Naive B cell (primary cell): ENCODE results near the gene NAXD. TPM values are rescaled to one million over a fixed set of nuclear protein-coding genes. Genes with fewer than 3 reads are reported as not detected.
A peak's percentile ranks its signal among the peaks of the same experiment; 100 is the strongest.

ENCODE experiments used
- ATAC-seq, 2 donors: fragments of 150-1000 bp; cut with Tn5 transposase; 2 replicates each; pipeline ENCODE4 v1.10.0; 2021; ENCODE audit warnings: low read depth in 2 of 2, mild to moderate bottlenecking in 2 of 2, moderate library complexity in 2 of 2
- DNase-seq: peaks from one replicate; pipeline ENCODE4 v3.0.0; 2022
- H3K27ac Mint-ChIP-seq, 6 donors: one replicate each; pipeline ENCODE4 v1.8.0; 2020 to 2022; ENCODE audit warnings: mild to moderate bottlenecking in 6 of 6, mixed read lengths in 6 of 6, moderate library complexity in 5 of 6, inconsistent platforms in 2 of 6
- H3K27me3 Mint-ChIP-seq, 3 donors: one replicate each; pipeline ENCODE4 v1.8.0; 2021 to 2022; ENCODE audit warnings: mixed read lengths in 3 of 3, mild to moderate bottlenecking in 1 of 3
- H3K36me3 Mint-ChIP-seq, 2 donors: one replicate each; pipeline ENCODE4 v1.8.0; 2020 to 2022; ENCODE audit warnings: mixed read lengths in 2 of 2, inconsistent platforms in 1 of 2, mild to moderate bottlenecking in 1 of 2
- H3K4me1 Mint-ChIP-seq, 3 donors: one replicate each; pipeline ENCODE4 v1.8.0; 2020 to 2022; ENCODE audit warnings: mixed read lengths in 3 of 3, inconsistent platforms in 1 of 3, mild to moderate bottlenecking in 1 of 3, moderate library complexity in 1 of 3
- H3K4me3 Mint-ChIP-seq, 8 donors: one replicate each; pipeline ENCODE4 v1.8.0; 2020 to 2022; ENCODE audit warnings: mild to moderate bottlenecking in 8 of 8, mixed read lengths in 8 of 8, moderate library complexity in 8 of 8, inconsistent platforms in 2 of 8
- H3K9me3 Mint-ChIP-seq, 7 donors: one replicate each; pipeline ENCODE4 v1.8.0; 2020 to 2022; ENCODE audit warnings: mixed read lengths in 7 of 7, mild to moderate bottlenecking in 5 of 7, inconsistent platforms in 2 of 7, moderate library complexity in 1 of 7
- polyA plus RNA-seq, 6 donors: library from polyadenylated mRNA; unstranded; fragments of 300-500 nt; fragmentation: Illumina TruSeq; gene quantifications; one replicate each; pipeline ENCODE4 v1.2.3, GENCODE V29; 2021; ENCODE audit warnings: low read depth in 6 of 6

NAXD gene
- polyA plus RNA-seq, 6 donors from 2014 or later, result 10.8 to 23.1 (median 15.4) TPM

DNA sequence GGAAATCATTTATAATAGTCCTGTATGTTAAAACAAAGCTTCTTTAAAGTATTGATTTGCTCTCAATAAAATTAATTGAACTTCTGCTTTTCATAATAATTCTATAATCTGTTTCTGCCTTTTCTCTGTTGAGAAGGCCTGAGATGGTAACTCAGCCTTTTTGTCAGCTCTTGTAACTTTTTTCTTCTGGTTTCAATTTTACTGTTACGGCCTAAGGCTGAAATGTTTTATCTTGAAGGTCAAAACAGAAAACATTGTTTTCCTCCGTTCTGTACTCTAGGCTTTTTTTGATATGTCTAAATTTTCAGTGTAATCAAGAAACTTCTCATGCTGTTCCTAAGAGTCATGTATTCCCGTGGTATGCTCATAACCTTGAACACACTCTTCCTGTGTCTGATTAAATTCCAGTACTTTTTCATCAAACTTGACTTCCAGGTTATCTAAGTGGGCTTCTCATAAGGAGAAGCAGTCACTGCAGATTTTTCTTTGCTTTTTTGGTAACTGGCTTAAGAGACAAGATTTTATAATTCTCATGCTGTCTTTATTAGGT lies 7.6 kb upstream of the NAXD start:
- ATAC-seq, result no peak
- Mint-ChIP-seq H3K4me1 (no peaks in the 10 kb centered on the region), H3K4me3 (no peak overlapping the region), H3K9me3 (no peaks in the 10 kb centered on the region), H3K27ac (peak overlapping the region in 2 of 6 donors; percentile 7 to 30), H3K36me3 (no peaks in the 10 kb centered on the region), H3K27me3 (peaks cover 3 to 11% (median 9%) of the 10 kb centered on the region in 3 donors)
- no peak for DNase-seq

- Mint-ChIP-seq H3K27ac (peak overlapping the region in 1 of 6 donors; percentile 48), H3K27me3 (no peaks in the 10 kb centered on the region)
Observed at GRCh38 chr13:110610955-110611595, 4.3 kb upstream of the NAXD start.

GRCh38 chr13:110615005-110615321 lies 382 bp upstream of the NAXD start:
- ATAC-seq, result no peak
- H3K27me3 Mint-ChIP-seq, result no peaks in the 10 kb centered on the region
- DNase-seq, result no peak
- peaks cover 15 to 25% (median 17%) of the 10 kb centered on the region in 3 donors for H3K4me1 Mint-ChIP-seq
- no peaks in the 10 kb centered on the region for H3K36me3 Mint-ChIP-seq
- H3K4me3 Mint-ChIP-seq, result peak overlapping the region; percentile 89 to 96 (median 93)
- peak overlapping the region; percentile 67 to 92 (median 90) for H3K27ac Mint-ChIP-seq
- H3K9me3 Mint-ChIP-seq, result peaks cover 0 to 12% (median 3%) of the 10 kb centered on the region in 7 donors

More at GRCh38 chr13:110610955-110611595, 4.3 kb upstream of the NAXD start:
- Mint-ChIP-seq H3K4me1 (peaks cover 4 to 9% (median 8%) of the 10 kb centered on the region in 3 donors), H3K4me3 (no peak overlapping the region), H3K9me3 (peaks cover 0 to 12% (median 3%) of the 10 kb centered on the region in 7 donors), H3K36me3 (no peaks in the 10 kb centered on the region)
- DNase-seq (no peak), ATAC-seq (no peak)

DNA sequence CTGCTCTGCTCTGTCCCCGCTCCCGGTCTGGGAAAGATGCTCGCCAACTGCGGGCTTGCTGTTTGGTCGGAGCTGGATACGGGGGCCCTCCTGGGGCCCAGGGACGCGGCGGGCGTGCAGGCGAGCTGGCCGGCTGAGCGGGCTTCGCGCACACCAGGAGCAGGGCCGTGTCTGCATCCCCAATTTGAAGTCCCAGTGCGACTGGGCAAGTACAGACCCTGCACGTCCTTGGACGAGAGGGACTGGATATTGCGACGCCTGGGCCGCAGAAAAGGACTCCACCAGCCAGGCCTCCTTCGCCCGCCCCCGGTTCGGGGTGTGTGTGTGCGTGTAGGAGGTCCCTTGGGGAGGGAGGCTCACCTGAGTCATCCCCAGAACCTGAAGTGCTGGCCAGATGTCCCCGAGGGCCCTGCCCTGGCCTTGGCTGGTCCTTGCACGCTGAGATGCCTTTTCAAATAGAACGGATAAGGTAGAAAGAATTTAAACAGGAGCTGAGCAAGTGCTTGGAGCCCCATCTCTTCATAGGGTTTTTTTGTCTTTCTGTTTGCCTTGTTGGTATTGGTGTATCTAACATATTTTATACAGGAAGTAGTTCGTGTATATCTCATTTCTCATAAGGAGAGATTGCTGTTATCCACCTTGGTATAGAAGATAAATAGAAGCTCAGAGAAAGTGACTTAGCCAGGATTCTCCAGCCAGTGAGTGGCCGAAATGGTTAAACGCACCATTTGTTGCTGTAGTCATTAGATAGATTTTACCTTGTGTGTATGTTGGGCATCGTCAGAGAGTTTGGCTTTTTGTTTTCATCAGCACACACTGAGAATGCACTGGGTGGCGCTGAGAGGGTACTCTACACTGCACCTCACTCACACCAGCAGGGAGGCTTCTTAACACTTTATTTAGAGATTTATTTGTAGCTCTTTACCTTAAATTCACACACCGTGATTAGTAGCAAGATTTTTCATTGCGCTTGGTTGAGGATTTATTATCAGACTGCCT lies 1.1 kb downstream of the NAXD start:
- peak; percentile 25 to 32 for ATAC-seq
- H3K27ac Mint-ChIP-seq, result peak overlapping the region; percentile 7 to 90 (median 56)
- peak overlapping the region; percentile 89 to 95 (median 92) for H3K4me3 Mint-ChIP-seq
- no peaks in the 10 kb centered on the region for H3K36me3 Mint-ChIP-seq
- peaks cover 15 to 25% (median 19%) of the 10 kb centered on the region in 3 donors for H3K4me1 Mint-ChIP-seq
- peak; percentile 25 for DNase-seq
- peaks cover 0 to 12% (median 3%) of the 10 kb centered on the region in 7 donors for H3K9me3 Mint-ChIP-seq
- H3K27me3 Mint-ChIP-seq, result no peaks in the 10 kb centered on the region

GRCh38 chr13:110617321-110618072 lies 2.2 kb downstream of the NAXD start:
- DNase-seq (no peak), ATAC-seq (no peak)
- Mint-ChIP-seq H3K4me3 (peak overlapping the region in 3 of 8 donors; percentile 6 to 89 (median 12)), H3K4me1 (peaks cover 15 to 25% (median 19%) of the 10 kb centered on the region in 3 donors), H3K27ac (no peak overlapping the region), H3K27me3 (no peaks in the 10 kb centered on the region), H3K9me3 (peaks cover 0 to 12% (median 3%) of the 10 kb centered on the region in 7 donors), H3K36me3 (peaks cover 0 to 2% of the 10 kb centered on the region in 2 donors)

DNA sequence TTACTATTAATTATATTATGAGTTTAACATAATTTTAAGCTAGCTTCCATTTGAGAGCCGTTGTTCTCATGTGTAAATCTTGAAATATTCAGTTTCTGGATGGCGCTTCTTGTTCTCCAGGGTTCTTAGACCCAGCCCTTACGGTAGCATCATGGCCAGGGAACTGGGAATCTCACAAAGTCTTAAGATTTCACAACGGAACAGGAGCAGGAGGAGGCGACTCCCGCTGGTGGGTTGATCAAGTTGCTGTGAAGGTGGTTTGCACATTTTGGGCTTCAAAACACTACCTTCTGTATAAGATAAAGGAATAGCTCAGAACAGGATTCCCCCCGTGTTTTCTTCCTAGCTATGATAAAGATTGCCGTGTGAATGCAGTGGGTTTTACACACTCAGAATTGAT lies 2.8 kb downstream of the NAXD start:
- H3K36me3 Mint-ChIP-seq, result peaks cover 0 to 9% of the 10 kb centered on the region in 2 donors
- DNase-seq (no peak), ATAC-seq (no peak)
- H3K4me3 Mint-ChIP-seq, result peak overlapping the region in 2 of 8 donors; percentile 6 to 89
- H3K4me1 Mint-ChIP-seq, result peaks cover 15 to 25% (median 19%) of the 10 kb centered on the region in 3 donors
- no peaks in the 10 kb centered on the region for H3K27me3 Mint-ChIP-seq
- peaks cover 0 to 10% (median 3%) of the 10 kb centered on the region in 7 donors for H3K9me3 Mint-ChIP-seq
- H3K27ac Mint-ChIP-seq, result no peak overlapping the region

- DNase-seq (no peak), ATAC-seq (no peak)
- Mint-ChIP-seq H3K36me3 (peaks cover 0 to 10% of the 10 kb centered on the region in 2 donors), H3K27ac (peak overlapping the region in 1 of 6 donors; percentile 39), H3K27me3 (no peaks in the 10 kb centered on the region), H3K9me3 (peaks cover 0 to 5% (median 0%) of the 10 kb centered on the region in 7 donors), H3K4me3 (no peak overlapping the region), H3K4me1 (peaks cover 15 to 25% (median 19%) of the 10 kb centered on the region in 3 donors)
Observed at GRCh38 chr13:110618780-110619179, 3.4 kb downstream of the NAXD start.

DNA sequence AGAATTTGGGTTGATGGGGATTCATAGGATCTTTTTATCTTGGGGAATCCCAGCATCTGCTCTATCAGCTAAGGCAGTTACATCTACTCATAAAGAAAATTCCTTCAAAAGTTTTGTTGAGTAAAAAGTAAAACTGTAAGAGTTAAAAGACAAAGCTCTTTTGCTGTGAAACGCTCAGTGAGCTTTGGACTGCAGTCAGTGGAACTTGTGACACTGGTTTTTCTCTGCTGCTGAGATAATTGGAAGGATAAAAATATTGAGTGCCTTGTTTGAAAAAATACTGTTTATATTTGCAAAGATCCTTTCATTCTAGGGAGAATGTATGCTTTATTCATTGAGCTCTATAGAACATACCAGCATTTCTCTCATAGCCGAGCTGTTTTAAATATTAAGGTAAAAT lies 5.3 kb downstream of the NAXD start:
- Mint-ChIP-seq H3K27ac (no peak overlapping the region), H3K4me3 (no peak overlapping the region), H3K9me3 (no peaks in the 10 kb centered on the region), H3K27me3 (no peaks in the 10 kb centered on the region), H3K36me3 (peaks cover 0 to 10% of the 10 kb centered on the region in 2 donors), H3K4me1 (peaks cover 10 to 20% (median 12%) of the 10 kb centered on the region in 3 donors)
- DNase-seq (no peak), ATAC-seq (no peak)

GRCh38 chr13:110624766-110625756 lies 9.7 kb downstream of the NAXD start:
- H3K27me3 Mint-ChIP-seq, result no peaks in the 10 kb centered on the region
- H3K4me3 Mint-ChIP-seq, result peak overlapping the region in 1 of 8 donors; percentile 9
- H3K4me1 Mint-ChIP-seq, result peaks cover 7 to 19% (median 7%) of the 10 kb centered on the region in 3 donors

DNA sequence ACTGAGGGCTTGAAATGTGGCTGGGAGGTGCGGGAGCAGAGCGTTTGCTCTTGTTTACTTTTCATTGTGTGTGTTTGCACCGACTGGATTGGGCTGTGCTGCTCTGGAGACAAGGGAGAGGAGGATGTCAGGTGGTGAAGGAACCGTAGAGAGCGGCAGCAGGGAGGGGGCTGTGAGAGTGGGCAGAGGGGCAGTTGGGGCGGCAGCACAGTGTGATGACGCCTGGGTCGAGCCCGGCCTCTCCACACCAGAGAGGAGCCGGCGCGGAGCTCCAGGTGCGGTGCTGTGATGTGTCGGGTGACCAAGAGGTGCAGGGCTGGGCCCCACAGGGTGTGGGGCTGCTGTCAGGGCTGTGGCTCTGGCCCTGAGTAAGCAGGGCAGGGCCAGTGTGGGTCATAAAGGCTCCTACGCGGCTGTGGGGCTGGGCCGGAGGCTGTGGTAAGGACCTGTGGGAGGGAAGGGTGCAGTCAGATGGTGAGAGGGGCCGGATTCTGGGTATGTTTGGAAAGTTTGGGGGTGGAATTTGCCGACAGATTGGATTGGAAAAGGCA lies 10.5 kb downstream of the NAXD start:
- H3K27ac Mint-ChIP-seq, result peak overlapping the region in 2 of 6 donors; percentile 76 to 95
- H3K36me3 Mint-ChIP-seq, result peaks cover 20 to 30% of the 10 kb centered on the region in 2 donors
- DNase-seq (no peak), ATAC-seq (no peak)
- no peaks in the 10 kb centered on the region for H3K27me3 Mint-ChIP-seq
- H3K4me1 Mint-ChIP-seq, result peaks cover 7 to 19% (median 7%) of the 10 kb centered on the region in 3 donors
- no peaks in the 10 kb centered on the region for H3K9me3 Mint-ChIP-seq
- H3K4me3 Mint-ChIP-seq, result peak overlapping the region in 1 of 8 donors; percentile 9

More at GRCh38 chr13:110624766-110625756, 9.7 kb downstream of the NAXD start:
- ATAC-seq, result no peak
- Mint-ChIP-seq H3K9me3 (no peaks in the 10 kb centered on the region), H3K36me3 (peaks cover 20 to 30% of the 10 kb centered on the region in 2 donors), H3K27ac (peak overlapping the region in 3 of 6 donors; percentile 50 to 95 (median 76))
- DNase-seq, result no peak

GRCh38 chr13:110626521-110626920 lies 11.2 kb downstream of the NAXD start:
- Mint-ChIP-seq H3K27me3 (no peaks in the 10 kb centered on the region), H3K36me3 (peaks cover 20 to 30% of the 10 kb centered on the region in 2 donors), H3K27ac (peak overlapping the region in 3 of 6 donors; percentile 60 to 76 (median 61)), H3K9me3 (no peaks in the 10 kb centered on the region), H3K4me3 (no peak overlapping the region), H3K4me1 (peaks cover 7 to 19% (median 7%) of the 10 kb centered on the region in 3 donors)
- no peak for ATAC-seq
- DNase-seq, result no peak
